HFFc6 (cell line): ENCODE results near the gene SSB. TPM values are rescaled to one million over a fixed set of nuclear protein-coding genes. Genes with fewer than 3 reads are reported as not detected.

Source experiments
- DNase-seq: peaks from one replicate; pipeline ENCODE4 v3.0.0-alpha.2; 2018
- H3K27ac Mint-ChIP-seq: 2 replicates; pipeline ENCODE4 v1.8.0; 2020; ENCODE audit warnings: mild to moderate bottlenecking, mixed read lengths
- H3K27me3 Mint-ChIP-seq: 2 replicates; pipeline ENCODE4 v1.8.0; 2021; ENCODE audit warnings: mild to moderate bottlenecking, moderate library complexity, mixed read lengths; ENCODE audit not compliant: insufficient read depth
- H3K36me3 Mint-ChIP-seq: 2 replicates; pipeline ENCODE4 v1.8.0; 2021; ENCODE audit warnings: low read depth, mixed read lengths
- H3K4me1 Mint-ChIP-seq: 2 replicates; pipeline ENCODE4 v1.8.0; 2020; ENCODE audit warnings: low read depth, mixed read lengths
- H3K4me3 Mint-ChIP-seq: 2 replicates; pipeline ENCODE4 v1.8.0; 2020; ENCODE audit warnings: mild to moderate bottlenecking, moderate library complexity, mixed read lengths
- H3K9me3 Mint-ChIP-seq: 2 replicates; pipeline ENCODE4 v1.8.0; 2020; ENCODE audit warnings: mild to moderate bottlenecking, mixed read lengths
- total RNA-seq, 6 experiments: library from RNA; stranded (reverse); fragmentation: NEBNext Ultra II Directional; extraction: Animal tissue kit (Norgen Biotek cat#: 25700); gene quantifications; 2 replicates in 1 of 6; 3 replicates in 5 of 6; pipeline ENCODE4 v1.2.3, GENCODE V29; 2021
- TF ChIP-seq, protein P1 (sequence below): fragments of 200-600 bp; sonication (generic); IDR thresholded peaks from 2 replicates; pipeline ENCODE4 v1.5.0; 2021; ENCODE audit warnings: antibody characterized with exemption, mild to moderate bottlenecking

Gene SSB
- total RNA-seq, 6 experiments from 2014 or later, result 141 to 176 (median 160) TPM

DNA sequence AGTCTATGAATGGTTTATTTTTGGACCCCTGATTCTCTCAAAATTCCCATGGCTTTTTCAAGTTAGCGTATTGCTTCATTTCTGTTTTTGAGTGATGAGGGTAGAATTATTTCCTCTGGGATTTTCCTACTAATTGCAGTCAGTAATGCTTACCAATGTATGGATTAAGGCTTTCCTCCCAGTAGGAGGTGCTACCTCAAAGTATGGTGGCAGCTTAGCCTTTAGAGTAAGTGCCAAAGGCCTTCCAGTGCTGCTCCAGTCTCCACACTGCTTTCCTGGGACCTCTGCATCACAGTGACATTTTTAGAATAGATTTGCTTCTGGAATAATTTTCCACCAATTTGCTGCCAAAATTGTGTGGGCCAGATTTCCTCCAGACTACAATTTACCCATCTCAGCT, 16.2 kb upstream of the SSB start:
- H3K27ac Mint-ChIP-seq, result no peak overlapping the region
- peaks cover 2% of the 10 kb centered on the region; the same call in 1 of the 2 replicates for H3K27me3 Mint-ChIP-seq
- H3K36me3 Mint-ChIP-seq, result no peaks in the 10 kb centered on the region
- no peak overlapping the region for H3K4me3 Mint-ChIP-seq
- H3K9me3 Mint-ChIP-seq, result no peaks in the 10 kb centered on the region
- TF ChIP-seq, protein P1, sequence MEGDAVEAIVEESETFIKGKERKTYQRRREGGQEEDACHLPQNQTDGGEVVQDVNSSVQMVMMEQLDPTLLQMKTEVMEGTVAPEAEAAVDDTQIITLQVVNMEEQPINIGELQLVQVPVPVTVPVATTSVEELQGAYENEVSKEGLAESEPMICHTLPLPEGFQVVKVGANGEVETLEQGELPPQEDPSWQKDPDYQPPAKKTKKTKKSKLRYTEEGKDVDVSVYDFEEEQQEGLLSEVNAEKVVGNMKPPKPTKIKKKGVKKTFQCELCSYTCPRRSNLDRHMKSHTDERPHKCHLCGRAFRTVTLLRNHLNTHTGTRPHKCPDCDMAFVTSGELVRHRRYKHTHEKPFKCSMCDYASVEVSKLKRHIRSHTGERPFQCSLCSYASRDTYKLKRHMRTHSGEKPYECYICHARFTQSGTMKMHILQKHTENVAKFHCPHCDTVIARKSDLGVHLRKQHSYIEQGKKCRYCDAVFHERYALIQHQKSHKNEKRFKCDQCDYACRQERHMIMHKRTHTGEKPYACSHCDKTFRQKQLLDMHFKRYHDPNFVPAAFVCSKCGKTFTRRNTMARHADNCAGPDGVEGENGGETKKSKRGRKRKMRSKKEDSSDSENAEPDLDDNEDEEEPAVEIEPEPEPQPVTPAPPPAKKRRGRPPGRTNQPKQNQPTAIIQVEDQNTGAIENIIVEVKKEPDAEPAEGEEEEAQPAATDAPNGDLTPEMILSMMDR, result no peak
- H3K4me1 Mint-ChIP-seq, result peaks cover 7% of the 10 kb centered on the region; the same call in 1 of the 2 replicates
- DNase-seq, result no peak

DNA sequence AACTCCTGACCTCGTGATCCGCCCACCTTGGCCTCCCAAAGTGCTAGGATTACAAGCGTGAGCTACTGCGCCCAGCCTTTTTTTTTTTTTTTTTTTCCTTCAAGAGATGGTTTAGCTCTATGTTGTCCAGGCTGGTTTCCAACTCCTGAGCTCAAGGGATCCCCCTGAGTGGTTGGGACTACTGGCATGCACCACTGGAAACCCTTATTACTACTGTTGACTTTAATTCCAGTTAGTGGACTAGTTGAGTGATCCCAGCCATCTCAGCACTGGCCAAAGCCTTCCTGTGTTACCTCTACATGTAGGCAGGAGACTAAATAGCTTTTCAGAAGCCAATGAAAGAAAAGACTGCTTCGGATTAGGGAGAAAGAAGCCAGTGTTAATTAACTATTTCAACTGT, 8.1 kb upstream of the SSB start:
- Mint-ChIP-seq H3K27ac (no peak overlapping the region), H3K4me3 (no peak overlapping the region), H3K4me1 (peaks cover 11% of the 10 kb centered on the region; the same call in 1 of the 2 replicates), H3K27me3 (peaks cover 4% of the 10 kb centered on the region; the same call in 1 of the 2 replicates), H3K9me3 (no peaks in the 10 kb centered on the region), H3K36me3 (no peaks in the 10 kb centered on the region)
- TF ChIP-seq, protein P1, result no peak
- DNase-seq, result no peak

DNA sequence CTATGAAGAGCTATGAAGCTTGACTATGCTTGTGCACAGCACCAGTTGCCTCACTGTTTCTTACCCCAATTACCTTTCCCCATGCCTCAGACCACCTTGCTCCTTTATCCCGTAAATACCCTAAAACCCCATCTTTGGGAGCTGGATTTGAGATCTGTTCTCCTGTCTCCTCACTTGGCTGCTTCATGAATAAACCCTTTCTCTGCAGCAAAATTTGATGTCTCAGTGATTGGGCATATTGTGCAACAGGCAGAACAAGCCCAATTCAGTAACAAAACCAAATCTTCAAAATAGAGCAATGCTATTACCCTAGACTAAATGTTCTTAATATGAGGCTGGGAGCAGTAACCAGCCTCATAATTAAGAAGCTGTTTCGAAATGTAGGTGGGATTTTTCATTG, 3.5 kb upstream of the SSB start:
- Mint-ChIP-seq H3K9me3 (no peaks in the 10 kb centered on the region), H3K27ac (no peak overlapping the region), H3K27me3 (peaks cover 4% of the 10 kb centered on the region), H3K4me3 (no peak overlapping the region), H3K4me1 (peaks cover 28% of the 10 kb centered on the region), H3K36me3 (no peaks in the 10 kb centered on the region)
- no peak for DNase-seq
- TF ChIP-seq, protein P1, result no peak

DNA sequence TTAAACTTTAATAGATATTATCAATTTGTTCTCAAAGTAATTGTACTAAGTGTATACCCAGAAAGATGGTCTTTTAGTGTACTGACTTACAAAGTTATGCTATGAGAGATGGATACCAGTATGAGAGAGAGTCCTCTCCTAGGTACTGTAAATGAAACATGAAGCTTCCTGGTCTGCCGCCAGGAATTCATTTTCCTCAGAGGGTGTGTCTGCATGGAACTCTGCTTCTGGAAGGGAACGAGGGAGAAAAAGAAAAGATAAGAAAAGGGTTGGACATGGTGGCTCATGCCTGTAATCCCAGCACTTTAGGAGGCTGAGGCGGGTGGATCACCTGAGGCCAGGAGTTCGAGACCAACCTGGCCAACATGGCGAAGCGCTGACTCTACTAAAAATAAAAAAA, 2.2 kb upstream of the SSB start:
- peaks cover 4% of the 10 kb centered on the region for H3K27me3 Mint-ChIP-seq
- H3K4me1 Mint-ChIP-seq, result peaks cover 33% of the 10 kb centered on the region
- DNase-seq, result no peak
- H3K27ac Mint-ChIP-seq, result no peak overlapping the region
- no peak overlapping the region for H3K4me3 Mint-ChIP-seq
- H3K9me3 Mint-ChIP-seq, result no peaks in the 10 kb centered on the region
- H3K36me3 Mint-ChIP-seq, result no peaks in the 10 kb centered on the region
- TF ChIP-seq, protein P1, result no peak

DNA sequence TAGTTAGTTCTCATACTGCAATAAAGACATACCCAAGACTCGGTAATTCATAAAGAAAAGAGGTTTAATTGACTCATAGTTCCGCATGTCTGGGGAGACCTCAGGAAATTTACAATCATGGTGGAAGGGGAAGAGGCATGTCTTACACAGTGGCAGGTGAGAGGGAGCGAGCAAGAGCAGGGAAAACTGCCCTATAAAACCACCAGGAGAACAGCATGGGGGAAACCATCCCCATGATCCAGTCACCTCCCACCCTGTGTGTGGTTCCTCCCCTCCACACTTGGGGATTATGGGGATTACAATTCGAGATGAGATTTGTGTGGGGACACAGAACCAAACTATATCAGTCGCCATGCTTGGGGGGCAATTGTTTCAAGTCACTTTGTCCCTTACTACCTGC, 1.1 kb upstream of the SSB start:
- TF ChIP-seq, protein P1, result no peak
- peaks cover 42% of the 10 kb centered on the region for H3K4me1 Mint-ChIP-seq

DNA sequence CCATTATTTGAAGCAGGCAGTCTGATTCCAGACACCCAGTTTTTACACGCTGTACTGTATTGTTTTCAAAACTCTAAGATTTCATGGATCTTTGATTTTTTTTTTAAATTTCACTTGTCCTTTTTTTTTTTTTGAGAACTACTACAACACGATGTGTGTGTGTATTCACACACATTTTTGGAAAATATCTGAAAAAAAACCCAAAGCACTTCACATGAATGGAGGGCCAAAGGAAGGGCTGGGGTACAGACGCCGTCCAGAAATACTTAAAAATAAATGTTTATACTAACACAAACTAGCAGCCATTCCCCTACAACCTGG, 314 bp upstream of the SSB start:
- no peaks in the 10 kb centered on the region; the same call in 1 of the 2 replicates for H3K36me3 Mint-ChIP-seq
- TF ChIP-seq, protein P1, result no peak
- peak overlapping the region; percentile 93 for H3K4me3 Mint-ChIP-seq
- no peak for DNase-seq
- no peaks in the 10 kb centered on the region for H3K9me3 Mint-ChIP-seq
- peak overlapping the region; percentile 84 for H3K27ac Mint-ChIP-seq
- peaks cover 4% of the 10 kb centered on the region for H3K27me3 Mint-ChIP-seq
- peaks cover 43% of the 10 kb centered on the region for H3K4me1 Mint-ChIP-seq

More for the DNA sequence above, 1.1 kb upstream of the SSB start:
- DNase-seq, result no peak
- 0 out of 2 replicates have a peak overlapping the region, but pooled peaks have one; percentile 11 for H3K27ac Mint-ChIP-seq
- H3K27me3 Mint-ChIP-seq, result peaks cover 4% of the 10 kb centered on the region
- H3K9me3 Mint-ChIP-seq, result no peaks in the 10 kb centered on the region
- no peaks in the 10 kb centered on the region; the same call in 1 of the 2 replicates for H3K36me3 Mint-ChIP-seq
- H3K4me3 Mint-ChIP-seq, result no peak overlapping the region
